ENCODE data around the gene CGB2.
"Not testable (repeated sequence)": the region's sequence is repeated elsewhere in the genome, so short reads cannot be mapped to it uniquely, and the experiment has no call there.

CGB2 gene

DNA sequence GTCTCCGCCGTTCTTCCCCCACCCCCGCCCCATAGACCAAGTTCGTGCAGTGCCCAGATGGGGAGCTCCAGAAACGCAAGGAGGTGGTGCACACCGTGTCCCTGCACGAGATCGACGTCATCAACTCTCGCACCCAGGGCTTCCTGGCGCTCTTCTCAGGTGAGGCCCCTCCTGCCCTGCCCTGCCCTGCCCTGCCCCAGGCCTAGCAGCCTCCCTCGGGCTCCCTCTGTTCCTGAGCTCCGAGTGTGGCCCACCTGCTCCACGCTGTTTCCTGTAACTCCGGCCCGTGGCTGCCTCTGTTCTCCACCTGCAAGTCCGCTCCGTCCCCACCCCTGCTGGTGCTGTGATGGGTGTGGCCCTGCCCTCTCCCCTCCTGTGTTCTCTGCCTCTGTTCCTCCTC is 21.2 kb upstream of the CGB2 start:
- no peak for DNase-seq (ENCODE audit: low read depth in 2 of 2)

DNA sequence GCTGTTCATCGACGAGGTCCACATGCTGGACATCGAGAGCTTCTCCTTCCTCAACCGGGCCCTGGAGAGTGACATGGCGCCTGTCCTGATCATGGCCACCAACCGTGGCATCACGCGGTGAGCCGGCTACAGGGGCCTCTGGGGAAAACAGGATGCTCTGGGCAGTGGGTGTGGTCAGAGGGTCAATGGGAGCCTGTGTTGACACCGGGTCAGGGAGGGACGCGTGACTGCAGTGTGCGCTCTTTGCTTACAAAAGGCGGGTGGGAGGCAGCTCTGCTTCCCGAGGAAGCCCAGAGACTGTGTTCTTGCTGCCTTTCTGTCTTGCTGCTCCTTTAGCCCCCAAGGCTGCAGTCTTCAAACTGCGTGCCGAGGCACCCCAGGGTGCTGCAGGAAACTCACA is 20.5 kb upstream of the CGB2 start:
- DNase-seq (ENCODE audit: low read depth in 2 of 2) = no peak

DNA sequence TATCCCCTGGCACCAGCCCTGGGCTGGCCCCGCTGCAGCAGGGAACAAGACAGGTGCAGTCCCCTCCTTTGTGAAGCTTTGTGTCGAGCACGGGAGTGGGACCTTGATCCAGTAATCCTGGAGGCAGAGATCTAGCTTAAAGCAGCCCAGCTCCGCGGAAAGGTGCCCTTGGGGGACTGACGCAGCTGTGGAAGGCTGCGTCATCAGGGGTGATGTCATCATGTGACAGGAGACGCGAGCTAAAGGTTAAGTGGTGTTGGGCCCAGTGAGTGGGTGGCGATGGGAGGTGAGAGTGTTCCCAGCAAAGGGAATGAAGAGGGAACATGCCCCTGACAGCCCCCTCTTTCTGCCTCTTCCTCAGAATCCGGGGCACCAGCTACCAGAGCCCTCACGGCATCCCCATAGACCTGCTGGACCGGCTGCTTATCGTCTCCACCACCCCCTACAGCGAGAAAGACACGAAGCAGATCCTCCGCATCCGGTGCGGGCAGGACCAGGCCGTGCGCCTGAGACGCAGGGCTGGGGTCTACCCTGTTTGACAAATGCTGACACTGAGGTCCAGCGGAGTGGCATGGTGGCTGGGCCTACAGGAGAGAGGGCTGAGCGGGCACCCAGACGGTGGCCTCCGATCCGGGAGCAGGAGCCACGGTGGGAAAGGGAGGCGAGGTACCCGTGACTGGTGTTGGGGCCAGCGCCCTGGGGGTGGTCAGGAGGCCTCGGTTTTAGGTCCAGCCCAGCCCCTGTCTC is 17.4 kb upstream of the CGB2 start:
- no peak for DNase-seq (ENCODE audit: low read depth in 2 of 2)

GRCh38 chr19:49014870-49015255 is 16.8 kb upstream of the CGB2 start:
- no peak for DNase-seq (ENCODE audit: low read depth in 2 of 2)

GRCh38 chr19:49016067-49016839 is 15.4 kb upstream of the CGB2 start:
- DNase-seq (ENCODE audit: low read depth in 2 of 2) = no peak

DNA sequence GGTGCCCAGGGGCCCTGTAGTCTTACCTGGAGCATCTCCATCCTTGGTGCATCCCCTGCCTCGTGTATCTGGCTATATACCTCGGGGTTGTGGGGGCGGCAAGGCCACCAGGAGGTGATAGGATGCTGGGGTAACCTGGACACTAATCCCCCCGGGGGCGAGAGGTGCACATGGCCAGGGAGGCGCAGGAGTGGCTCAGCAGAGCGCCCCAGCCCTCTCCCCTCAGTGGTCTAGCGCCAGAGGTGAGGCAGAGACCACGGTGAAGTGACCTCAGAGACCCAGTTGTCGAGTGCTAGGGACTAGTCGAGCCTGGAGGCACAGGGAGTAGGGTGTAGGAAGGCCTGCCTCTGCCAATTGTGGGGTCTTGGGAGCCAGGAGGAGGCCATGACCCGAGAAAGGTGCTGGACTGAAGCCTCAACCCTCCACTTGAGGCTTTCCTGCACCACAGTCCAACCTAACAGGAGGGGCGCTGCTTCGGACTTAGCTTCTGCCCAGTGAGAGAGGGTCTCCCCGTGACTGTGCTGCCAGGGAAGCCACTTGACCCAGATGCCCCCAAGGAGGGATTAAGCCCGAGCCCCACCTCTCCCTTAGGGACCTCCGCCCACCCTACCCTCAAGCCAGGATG is 14.5 kb upstream of the CGB2 start, which contains the start of gene LHB:
TSS of gene LHB (minus strand) at position 51 of the 625 bp plus-strand sequence. CDS start at position 41, 10 bp downstream.
- DNase-seq (ENCODE audit: low read depth in 2 of 2) = no peak

DNA sequence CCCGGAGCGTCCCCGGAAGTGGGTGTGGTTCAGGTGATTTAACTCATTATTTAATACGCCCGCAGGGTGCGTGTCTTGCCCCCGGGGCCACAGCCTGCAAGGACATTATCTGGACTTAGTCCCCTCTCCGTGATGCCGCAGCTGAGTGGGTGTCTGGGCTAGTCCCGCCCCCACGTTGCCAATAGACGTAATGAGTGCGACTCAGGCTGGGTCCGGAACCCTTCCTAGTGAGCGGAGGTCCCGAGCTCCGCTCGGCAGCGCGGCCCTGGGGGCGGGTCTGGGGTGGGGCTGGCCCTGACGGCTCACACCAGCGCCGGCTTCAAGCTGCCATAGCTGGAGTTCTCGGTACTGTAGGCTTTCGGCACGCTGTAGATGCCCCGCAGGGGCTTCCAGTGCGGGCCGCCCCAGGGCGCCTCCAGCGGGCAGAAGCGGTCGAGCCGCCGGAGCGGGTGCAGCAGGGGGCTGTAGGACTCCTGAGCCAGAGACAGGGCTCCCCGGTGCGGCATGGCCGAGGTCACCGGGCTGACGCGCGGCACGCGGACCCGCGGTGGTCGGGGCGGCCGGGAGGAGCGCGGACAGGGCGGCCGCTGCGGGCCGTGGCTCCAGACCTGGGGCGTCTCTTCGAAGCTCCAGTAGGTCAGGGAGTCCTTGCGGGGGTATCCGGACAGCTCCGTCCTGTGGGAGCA is 13.9 kb upstream of the CGB2 start:
- DNase-seq (ENCODE audit: low read depth in 2 of 2) = peak; percentile 42 to 43

- not testable (repeated sequence) for DNase-seq (ENCODE audit: low read depth in 2 of 2)
Measured at GRCh38 chr19:49018388-49019241, 13.1 kb upstream of the CGB2 start.

- DNase-seq (ENCODE audit: low read depth in 2 of 2) = peak; percentile 27 to 50
Measured at GRCh38 chr19:49019242-49019932, 12.3 kb upstream of the CGB2 start.

- DNase-seq (ENCODE audit: low read depth in 2 of 2) = no peak
Measured at GRCh38 chr19:49020342-49020741, 11.3 kb upstream of the CGB2 start.

DNA sequence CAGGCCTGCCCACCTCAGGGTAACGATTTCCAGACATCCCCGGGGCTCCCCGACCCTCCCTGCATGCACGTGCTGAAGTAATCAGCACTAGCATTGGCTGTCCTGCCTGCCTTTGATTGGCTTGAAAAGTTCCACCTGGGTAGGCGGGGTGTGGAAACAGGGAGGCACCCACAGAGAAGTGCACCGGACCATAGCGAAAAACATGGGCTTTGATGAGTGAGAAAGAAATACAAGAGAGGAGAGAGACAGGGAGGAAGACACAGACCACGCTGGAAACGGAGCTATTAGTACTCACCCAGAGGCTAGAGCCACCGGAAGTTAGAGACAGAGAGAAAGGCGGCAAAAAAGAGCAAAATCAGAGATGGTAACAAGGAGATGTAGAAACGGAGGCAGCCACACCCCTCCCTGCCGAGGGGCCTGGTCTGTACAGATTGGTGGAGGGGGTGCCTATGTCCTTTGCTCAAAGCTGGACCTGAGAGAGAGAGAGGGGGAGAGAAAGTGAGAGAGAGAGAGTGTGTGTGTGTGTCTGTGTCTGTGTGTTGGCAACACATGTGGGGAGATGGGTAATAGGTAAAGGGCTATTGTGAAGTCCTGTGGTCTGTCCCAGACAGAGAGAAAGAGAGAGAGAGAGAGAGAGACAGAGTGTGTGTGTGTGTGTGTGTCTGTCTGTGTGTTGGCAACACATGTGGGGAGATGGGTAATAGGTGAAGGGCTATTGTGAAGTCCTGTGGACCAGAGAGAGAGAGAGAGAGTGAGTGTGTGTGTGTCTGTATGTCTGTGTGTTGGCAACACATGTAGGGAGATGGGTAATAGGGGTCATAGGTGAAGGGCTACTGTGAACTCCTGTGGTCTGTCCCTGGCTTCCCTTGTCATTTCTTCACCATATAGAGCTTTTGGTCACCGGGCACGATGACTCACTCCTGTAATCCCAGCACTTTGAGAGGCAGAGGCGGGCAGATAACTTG is 10.5 kb upstream of the CGB2 start:
- no peak for DNase-seq (ENCODE audit: low read depth in 2 of 2)

DNA sequence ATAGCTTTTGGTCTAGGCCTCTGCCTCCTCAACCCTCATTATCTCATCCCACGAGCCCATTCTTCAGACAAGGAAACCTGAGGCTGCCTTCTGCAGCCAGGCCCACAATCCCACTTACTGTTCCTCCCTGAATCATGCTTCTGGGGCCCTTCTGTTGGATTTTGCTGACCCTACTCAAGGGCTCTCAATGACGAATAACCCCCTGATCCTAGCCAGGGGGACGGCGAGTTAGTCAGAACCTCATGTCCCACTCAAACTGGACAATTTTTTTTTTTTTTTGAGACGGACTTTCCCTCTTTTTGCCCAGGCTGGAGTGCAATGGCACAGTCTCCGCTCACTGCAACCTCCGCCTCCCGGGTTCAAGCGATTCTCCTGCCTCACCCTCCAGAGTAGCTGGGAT is 9.6 kb upstream of the CGB2 start:
- no peak for DNase-seq (ENCODE audit: low read depth in 2 of 2)

DNA sequence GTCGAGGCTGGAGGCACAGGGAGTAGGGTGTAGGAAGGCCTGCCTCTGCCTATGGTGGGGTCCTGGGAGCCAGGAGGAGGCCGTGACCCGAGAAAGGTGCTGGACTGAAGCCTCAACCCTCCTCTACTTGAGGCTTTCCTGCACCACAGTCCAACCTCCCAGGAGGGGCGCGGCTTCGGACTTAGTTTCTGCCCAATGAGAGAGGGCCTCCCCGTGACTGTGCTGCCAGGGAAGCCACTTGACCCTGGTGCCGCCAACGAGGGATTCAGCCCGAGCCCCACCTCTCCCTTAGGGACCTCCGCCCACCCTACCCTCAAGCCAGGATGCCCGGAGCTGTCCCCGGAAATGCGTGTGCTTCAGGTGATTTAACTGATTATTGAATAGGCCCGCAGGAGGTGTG is 7.5 kb upstream of the CGB2 start, which contains the start of gene CGB3:
TSS of gene CGB3 (minus strand) at position 101 of the 400 bp plus-strand sequence. CDS start 362 bp downstream, outside the sequence.
- DNase-seq (ENCODE audit: low read depth in 2 of 2) = not testable (repeated sequence)

GRCh38 chr19:49025088-49025487 is 6.6 kb upstream of the CGB2 start:
- DNase-seq (ENCODE audit: low read depth in 2 of 2) = not testable (repeated sequence)

DNA sequence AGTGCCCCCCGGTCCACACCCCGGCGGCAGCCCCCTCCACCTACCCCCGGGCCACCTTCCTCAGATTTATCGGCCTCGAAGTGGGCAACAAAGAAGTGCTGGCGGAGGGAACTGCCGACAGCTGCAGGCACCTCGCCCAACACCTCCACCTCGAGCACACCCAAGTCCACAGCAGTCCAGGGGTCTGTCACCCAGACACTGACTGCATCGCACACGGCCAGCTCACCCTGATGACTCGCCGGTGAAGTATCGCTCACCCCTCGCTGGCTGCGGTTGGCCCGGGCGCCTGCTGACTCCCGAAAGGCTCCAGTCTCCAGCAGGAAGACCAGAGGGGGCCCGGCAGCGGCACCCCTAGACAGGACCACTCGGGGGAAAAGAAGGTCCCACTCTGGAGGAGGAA is 6.1 kb upstream of the CGB2 start:
- DNase-seq (ENCODE audit: low read depth in 2 of 2) = not testable (repeated sequence)

- not testable (repeated sequence) for DNase-seq (ENCODE audit: low read depth in 2 of 2)
Measured at GRCh38 chr19:49028686-49029085, 3.0 kb upstream of the CGB2 start.

DNA sequence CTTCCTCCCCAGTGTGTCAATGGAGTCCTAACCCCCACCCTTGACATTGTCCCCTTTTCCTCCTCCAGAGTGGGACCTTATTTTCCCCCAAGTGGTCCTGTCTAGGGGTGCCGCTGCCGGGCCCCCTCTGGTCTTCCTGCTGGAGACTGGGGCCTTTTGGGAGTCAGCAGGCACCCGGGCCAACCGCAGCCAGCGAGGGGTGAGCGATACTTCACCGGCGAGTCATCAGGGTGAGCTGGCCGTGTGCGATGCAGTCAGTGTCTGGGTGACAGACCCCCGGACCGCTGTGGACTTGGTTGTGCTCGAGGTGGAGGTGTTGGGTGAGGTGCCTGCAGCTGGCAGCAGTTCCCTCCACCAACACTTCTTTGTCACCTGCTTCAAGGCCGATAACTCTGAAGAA is 1.9 kb upstream of the CGB2 start:
- DNase-seq (ENCODE audit: low read depth in 2 of 2) = not testable (repeated sequence)

- not testable (repeated sequence) for DNase-seq (ENCODE audit: low read depth in 2 of 2)
Measured at GRCh38 chr19:49030323-49030722, 1.4 kb upstream of the CGB2 start.

GRCh38 chr19:49036815-49037214 is 5.1 kb downstream of the CGB2 start, which contains the start of gene CGB1:
CGB1 (minus strand) TSS chr19:49036895; CDS start chr19:49036711, 184 bp downstream.
- not testable (repeated sequence) for DNase-seq (ENCODE audit: low read depth in 2 of 2)
